HEK293 (cell line): ENCODE measurements around the gene MTURN.

Experiments
- CTCF ChIA-PET: fragments of 350-600 bp; formaldehyde crosslinking; extraction: SDS; loops from one replicate; lab custom pipeline; 2021; ENCODE audit warnings: antibody characterized with exemption; lab: Yijun Ruan, JAX
- POLR2A ChIA-PET: fragments of 300-600 bp; formaldehyde crosslinking; extraction: SDS; loops from one replicate; lab custom pipeline; 2020; ENCODE audit warnings: antibody characterized with exemption, inconsistent platforms; lab: Yijun Ruan, JAX
- H3K27ac ChIP-seq: fragments of 200-500 bp; sonication (Bioruptor generic); 2 replicates; pipeline ENCODE4 v1.5.1; 2014; ENCODE audit warnings: low read depth, low read length, control low read depth, inconsistent platforms; ENCODE audit errors: extremely low read depth
- H3K36me3 ChIP-seq, 2 experiments: fragments of 200-500 bp in 1 of 2; sonication (Bioruptor generic) in 1 of 2; 1 replicate in 1 of 2; 2 replicates in 1 of 2; pipeline ENCODE4 v1.5.1; 2014 to 2017; ENCODE audit warnings: inconsistent platforms in 2 of 2, low read length in 2 of 2; ENCODE audit not compliant: control insufficient read depth in 2 of 2, insufficient read depth in 1 of 2
- H3K4me1 ChIP-seq: fragments of 200-500 bp; sonication (Bioruptor generic); 2 replicates; pipeline ENCODE4 v1.5.1; 2014; ENCODE audit warnings: mild to moderate bottlenecking, low read length, inconsistent platforms; ENCODE audit not compliant: control insufficient read depth, insufficient read depth
- H3K4me3 ChIP-seq: 2 replicates; pipeline ENCODE4 v1.5.1; 2011; ENCODE audit warnings: low read depth, mild to moderate bottlenecking, control low read depth, low read length, moderate library complexity
- H3K9me3 ChIP-seq: fragments of 200-500 bp; sonication (Bioruptor generic); 2 replicates; pipeline ENCODE4 v1.5.1; 2014; ENCODE audit warnings: low read depth, low read length, inconsistent platforms; ENCODE audit not compliant: control insufficient read depth, insufficient read depth
- FEZF1 ChIP-seq: fragments of 450-650 bp; formaldehyde crosslinking; IDR thresholded peaks from 2 replicates; pipeline ENCODE4 v1.5.1; 2016; ENCODE audit warnings: missing biosample characterization, missing genetic modification characterization
- GLI4 ChIP-seq: fragments of 450-650 bp; formaldehyde crosslinking; IDR thresholded peaks from 2 replicates; pipeline ENCODE4 v1.5.1; 2016; ENCODE audit warnings: missing biosample characterization, missing genetic modification characterization
- HIC1 ChIP-seq: fragments of 450-650 bp; formaldehyde crosslinking; IDR thresholded peaks from 2 replicates; pipeline ENCODE4 v1.5.1; 2016; ENCODE audit warnings: missing biosample characterization, missing genetic modification characterization
- SP7 ChIP-seq: fragments of 450-650 bp; formaldehyde crosslinking; IDR thresholded peaks from 2 replicates; pipeline ENCODE4 v1.5.1; 2016; ENCODE audit warnings: missing biosample characterization, missing genetic modification characterization
- TRIM28 ChIP-seq: IDR thresholded peaks from 2 replicates; pipeline ENCODE4 v1.6.1; 2011; ENCODE audit warnings: low read length, control low read depth, borderline replicate concordance
- TSHZ1 ChIP-seq: fragments of 450-650 bp; formaldehyde crosslinking; IDR thresholded peaks from 2 replicates; pipeline ENCODE4 v1.5.1; 2016; ENCODE audit warnings: missing biosample characterization, missing genetic modification characterization, borderline replicate concordance
- YY1 ChIP-seq: fragments of 450-650 bp; formaldehyde crosslinking; IDR thresholded peaks from 2 replicates; pipeline ENCODE4 v1.5.1; 2018; ENCODE audit warnings: missing biosample characterization, missing genetic modification characterization
- ZBTB10 ChIP-seq: fragments of 450-650 bp; formaldehyde crosslinking; IDR thresholded peaks from 2 replicates; pipeline ENCODE4 v1.5.1; 2016; ENCODE audit warnings: missing biosample characterization, missing genetic modification characterization
- ZFHX2 ChIP-seq: fragments of 450-650 bp; formaldehyde crosslinking; conservative IDR thresholded peaks from 2 replicates; pipeline ENCODE4 v1.5.1; 2016; ENCODE audit warnings: missing biosample characterization, missing genetic modification characterization
- ZFP69B ChIP-seq: fragments of 450-650 bp; formaldehyde crosslinking; IDR thresholded peaks from 2 replicates; pipeline ENCODE4 v1.5.1; 2016; ENCODE audit warnings: missing biosample characterization, missing genetic modification characterization
- ZNF169 ChIP-seq: fragments of 450-650 bp; formaldehyde crosslinking; IDR thresholded peaks from 2 replicates; pipeline ENCODE4 v1.5.1; 2016; ENCODE audit warnings: missing biosample characterization, missing genetic modification characterization
- ZNF366 ChIP-seq: fragments of 450-650 bp; formaldehyde crosslinking; conservative IDR thresholded peaks from 2 replicates; pipeline ENCODE4 v1.5.1; 2016; ENCODE audit warnings: missing biosample characterization, missing genetic modification characterization
- ZNF433 ChIP-seq: fragments of 450-650 bp; formaldehyde crosslinking; IDR thresholded peaks from 2 replicates; pipeline ENCODE4 v1.5.1; 2016; ENCODE audit warnings: missing biosample characterization, missing genetic modification characterization, low read depth
- ZNF791 ChIP-seq: fragments of 450-650 bp; formaldehyde crosslinking; IDR thresholded peaks from 2 replicates; pipeline ENCODE4 v1.5.1; 2016; ENCODE audit warnings: missing biosample characterization, missing genetic modification characterization

MTURN gene

GRCh38 chr7:30168835-30169573 is 34.2 kb downstream of the MTURN start (continued):
- TF ChIP-seq ZNF366 (tag by site-specific recombination) = peak; percentile 15; the same call in 1 of the 2 replicates
- no peak for TF ChIP-seq YY1 (tag by site-specific recombination)
- TF ChIP-seq, all 188 proteins: peak for 8

GRCh38 chr7:30169579-30169978 is 34.8 kb downstream of the MTURN start:
- Histone ChIP-seq H3K27ac (no peak overlapping the region), H3K4me1 (peaks cover 10% of the 10 kb centered on the region), H3K4me3 (no peak overlapping the region), H3K36me3 (no peaks in the 10 kb centered on the region), H3K9me3 (no peaks in the 10 kb centered on the region)
- CTCF ChIA-PET = interaction anchor here (0.6 to 1.6 kb wide), 3 partner anchors 10 to 341 kb away, joined by 3 to 4 read pairs (median 3); no protein-coding TSS in a partner anchor
- POLR2A ChIA-PET = no interaction called here
- TF ChIP-seq TRIM28 (no peak), GLI4 (no peak), SP7 (tag by site-specific recombination) (0 out of 2 replicates have a peak, but pooled peaks have one; percentile 1)
- TF ChIP-seq, all 188 proteins: peak for 1

GRCh38 chr7:30170476-30171205 is 35.9 kb downstream of the MTURN start:
- POLR2A ChIA-PET = interaction anchor here (0.6 kb wide), 1 partner anchor 66 kb away, joined by 4 read pairs; no protein-coding TSS in a partner anchor
- CTCF ChIA-PET = interaction anchor here (0.5 to 1.6 kb wide), 3 partner anchors 11 to 144 kb away, joined by 3 to 4 read pairs (median 3); partner anchors contain the start of gene FKBP14

More at GRCh38 chr7:30170476-30171205, 35.9 kb downstream of the MTURN start:
- Histone ChIP-seq H3K27ac (no peak overlapping the region), H3K4me1 (peaks cover 10% of the 10 kb centered on the region), H3K4me3 (no peak overlapping the region), H3K9me3 (no peaks in the 10 kb centered on the region), H3K36me3 (no peaks in the 10 kb centered on the region)
- TF ChIP-seq ZFP69B (tag by site-specific recombination) (no peak), FEZF1 (no peak), HIC1 (no peak), ZNF791 (tag by site-specific recombination) (no peak), ZFHX2 (tag by site-specific recombination) (no peak), ZBTB10 (no peak), ZNF169 (tag by site-specific recombination) (no peak), TSHZ1 (no peak), ZNF433 (tag by site-specific recombination) (no peak)
